ENCODE results near the gene RMND5A. TPM values are rescaled to one million over a fixed set of nuclear protein-coding genes. Genes with fewer than 3 reads are reported as not detected.

Gene RMND5A
- total RNA-seq, 4 donors from 2014 or later: 40.6 to 94.7 (median 68.5) TPM

DNA sequence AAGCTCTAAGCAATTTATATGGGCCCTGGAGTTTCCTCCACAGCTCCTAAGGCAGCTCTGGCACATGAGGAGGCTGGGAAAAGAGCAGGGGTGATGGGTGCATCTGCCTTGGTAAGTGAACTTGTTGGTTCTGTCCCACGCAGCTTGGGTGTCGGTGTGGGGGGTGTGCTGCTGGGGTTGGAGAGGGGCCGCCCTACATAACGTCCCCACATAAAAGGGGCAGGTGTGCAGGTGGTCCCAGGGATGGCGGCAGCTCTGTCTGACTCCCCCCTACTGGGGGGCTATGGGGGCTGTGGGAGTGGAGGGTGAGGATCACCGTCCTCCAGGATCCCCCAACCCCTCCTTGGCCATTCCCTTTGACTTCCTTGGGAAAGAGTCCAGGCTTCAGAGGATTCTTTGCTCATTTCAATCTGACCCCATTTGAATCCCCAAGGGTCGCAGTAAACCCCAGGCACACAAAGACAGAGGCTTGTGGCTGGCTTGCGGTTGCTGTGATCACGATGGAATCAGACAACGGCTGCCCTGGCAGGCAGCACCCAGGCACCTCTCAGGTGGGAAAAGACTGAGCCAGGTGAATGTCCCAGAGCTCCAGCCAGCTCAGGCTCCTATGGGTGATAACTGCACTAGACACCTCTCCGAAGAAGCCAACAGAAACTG is 105.1 kb downstream of the RMND5A start:
- H3K36me3 ChIP-seq: no peaks in the 10 kb centered on the region
- no peak for TF ChIP-seq POLR2AphosphoS5 (IDR thresholded peaks at IDR 0.05)
- no peak overlapping the region for H3K27ac ChIP-seq
- no peaks in the 10 kb centered on the region for H3K9me3 ChIP-seq
- no peak overlapping the region for H3K4me3 ChIP-seq
- no peaks in the 10 kb centered on the region for H3K4me1 ChIP-seq
- no peak for DNase-seq (ENCODE audit: low spot score in 2 of 2)
- no peaks in the 10 kb centered on the region for H3K27me3 ChIP-seq
- 77% methylated on average over 11 of the region's 11 CpGs for WGBS

DNA sequence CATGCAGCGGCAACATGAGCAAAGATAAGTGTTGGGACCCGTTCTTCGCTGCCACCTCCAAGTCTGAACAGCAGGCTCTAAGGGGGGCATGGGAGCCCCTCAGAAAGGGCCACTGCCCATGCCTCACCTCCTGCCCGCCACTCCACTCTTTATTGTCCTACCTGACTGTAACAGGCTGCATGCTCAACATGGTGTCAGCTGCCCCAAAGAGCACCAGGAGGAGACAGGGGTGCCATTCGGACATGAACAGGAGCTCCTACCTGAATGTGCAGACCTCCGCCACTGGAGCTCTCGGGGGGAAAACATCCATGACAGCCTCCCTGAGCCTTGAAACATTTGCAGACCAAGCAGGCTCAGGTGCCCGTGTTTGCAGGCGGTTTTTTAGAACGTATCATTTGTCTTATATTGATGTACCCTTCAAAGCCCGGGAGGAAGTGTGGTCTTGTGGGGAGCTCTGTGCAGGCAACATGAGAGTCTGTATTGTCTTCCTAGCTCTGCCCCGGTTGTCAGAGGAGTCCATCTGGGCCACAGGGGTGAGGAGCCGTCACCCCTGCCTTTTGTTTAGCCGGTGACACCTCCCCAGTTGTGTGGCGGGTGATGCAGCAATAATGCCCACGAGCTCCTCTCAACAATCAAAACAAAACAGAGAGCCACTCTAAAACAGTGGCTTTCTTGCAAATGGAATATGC is 105.7 kb downstream of the RMND5A start:
- no peak overlapping the region for H3K4me3 ChIP-seq
- H3K36me3 ChIP-seq: no peaks in the 10 kb centered on the region
- no peak overlapping the region for H3K27ac ChIP-seq
- no peaks in the 10 kb centered on the region for H3K9me3 ChIP-seq
- no peak for TF ChIP-seq POLR2AphosphoS5 (IDR thresholded peaks at IDR 0.05)
- TF ChIP-seq CTCF (IDR thresholded peaks at IDR 0.05): no peak
- TF ChIP-seq POLR2A (IDR thresholded peaks at IDR 0.05): no peak
- no peak for TF ChIP-seq EP300 (IDR thresholded peaks at IDR 0.05)
- no peaks in the 10 kb centered on the region for H3K4me1 ChIP-seq
- no peak for DNase-seq (ENCODE audit: low spot score in 2 of 2)
- H3K27me3 ChIP-seq: no peaks in the 10 kb centered on the region
- WGBS: 78% methylated on average over 11 of the region's 16 CpGs

DNA sequence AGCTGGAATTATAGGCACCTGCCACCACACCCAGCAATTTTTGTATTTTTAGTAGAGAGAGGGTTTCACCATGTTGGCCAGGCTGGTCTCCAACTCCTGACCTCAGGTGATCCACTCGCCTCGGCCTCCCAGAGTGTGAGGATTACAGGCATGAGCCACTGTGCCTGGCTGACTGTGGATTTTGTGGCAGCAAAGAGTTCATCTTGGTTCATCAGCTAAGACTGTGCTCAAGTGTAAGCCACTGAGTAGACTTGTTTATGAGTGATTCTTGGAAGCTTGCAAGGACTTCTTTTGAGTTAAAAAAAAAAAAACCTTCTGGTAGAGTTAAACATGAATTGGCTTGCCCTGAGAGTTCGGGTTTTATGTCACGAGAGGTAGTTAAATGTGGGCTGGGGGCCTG is 106.9 kb downstream of the RMND5A start:
- Histone ChIP-seq H3K9me3 (no peaks in the 10 kb centered on the region), H3K27ac (no peak overlapping the region), H3K4me3 (no peak overlapping the region), H3K4me1 (no peaks in the 10 kb centered on the region), H3K27me3 (no peaks in the 10 kb centered on the region), H3K36me3 (no peaks in the 10 kb centered on the region)
- no peak for DNase-seq (ENCODE audit: low spot score in 2 of 2)
- TF ChIP-seq POLR2AphosphoS5 (IDR thresholded peaks at IDR 0.05) (no peak), CTCF (IDR thresholded peaks at IDR 0.05) (no peak), POLR2A (IDR thresholded peaks at IDR 0.05) (no peak), EP300 (IDR thresholded peaks at IDR 0.05) (no peak)
- WGBS: 77% methylated on average over 3 of the region's 4 CpGs

Other genes with a start within 250 kb of the RMND5A start
- 100 to 1,000 TPM in 1 of 4 donors, 10 to 100 TPM in 3; 77.5 to 104 (median 92.4) TPM for gene CHMP3, start 156.8 kb upstream of the RMND5A start, total RNA-seq
- 10 to 100 TPM; 24.7 to 48.8 (median 31.8) TPM for gene RNF103, start 96.4 kb upstream of the RMND5A start, total RNA-seq
- gene CD8A, start 70.6 kb downstream of the RMND5A start, total RNA-seq: 1 to 10 TPM in 2 of 4 donors, under 1 TPM in 1, not detected in 1; 0.15 to 1.5 (median 1.2) TPM
- 1 to 10 TPM in 2 of 4 donors, not detected in 2; 1.2 to 1.6 TPM for gene CD8B, start 141.6 kb downstream of the RMND5A start, total RNA-seq
- gene RGPD1, start 221.8 kb downstream of the RMND5A start, total RNA-seq: 1 to 10 TPM in 1 of 4 donors, under 1 TPM in 2, not detected in 1; 0.23 to 6.3 (median 0.34) TPM